Posterior cingulate gyrus (tissue), 11 donors: ENCODE data around the gene AK9.
"Not testable (repeated sequence)": the region's sequence is repeated elsewhere in the genome, so short reads cannot be mapped to it uniquely, and the experiment has no call there.

Source experiments
- DNase-seq, 10 donors: peaks; one replicate each; pipeline versions ENCODE4 v3.0.0 to v3.0.0-alpha.2; 2020 to 2021; ENCODE audit warnings: mixed read lengths in 3 of 10
- intact Hi-C: fragments of 100-400 bp; cut with DNase I; formaldehyde crosslinking; loops from one replicate; pipeline ENCODE4 v1.15.1; 2023

Gene AK9

DNA sequence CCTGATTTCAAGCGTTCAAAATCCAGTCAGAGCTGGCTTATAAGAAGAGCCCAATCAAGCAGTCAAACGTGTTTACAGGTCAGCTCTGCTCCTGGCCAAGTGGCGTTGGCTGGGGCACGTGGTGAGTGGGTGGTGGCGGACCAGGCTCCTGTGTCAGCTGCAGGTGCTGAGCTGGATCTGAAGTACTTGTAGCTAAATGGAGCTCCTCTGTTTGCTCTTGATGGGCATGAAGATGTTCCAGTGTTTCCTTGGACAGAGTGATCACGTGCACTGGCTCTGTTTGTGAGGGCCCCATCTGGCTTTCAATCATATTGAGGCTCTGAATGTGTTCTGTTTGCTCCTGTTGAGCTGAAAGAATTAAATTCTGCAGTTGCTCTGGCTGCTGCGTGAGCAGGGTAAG lies 225.2 kb downstream of the AK9 start:
- intact Hi-C loops, result no loop called here
- DNase-seq, result peak in 7 of 10 donors; percentile 39 to 93 (median 55)

- DNase-seq, result no peak
- intact Hi-C loops, result no loop called here
These were observed 229.1 kb downstream of the AK9 start for GRCh38 chr6:109461733-109462526.

- DNase-seq, intact Hi-C loops: not testable (repeated sequence)
These were observed 229.8 kb downstream of the AK9 start for GRCh38 chr6:109461205-109461604.

GRCh38 chr6:109460161-109460829 lies 230.7 kb downstream of the AK9 start:
- intact Hi-C loops, result no loop called here
- no peak for DNase-seq

GRCh38 chr6:109458774-109459531 lies 232.0 kb downstream of the AK9 start:
- no peak for DNase-seq
- intact Hi-C loops, result no loop called here

DNA sequence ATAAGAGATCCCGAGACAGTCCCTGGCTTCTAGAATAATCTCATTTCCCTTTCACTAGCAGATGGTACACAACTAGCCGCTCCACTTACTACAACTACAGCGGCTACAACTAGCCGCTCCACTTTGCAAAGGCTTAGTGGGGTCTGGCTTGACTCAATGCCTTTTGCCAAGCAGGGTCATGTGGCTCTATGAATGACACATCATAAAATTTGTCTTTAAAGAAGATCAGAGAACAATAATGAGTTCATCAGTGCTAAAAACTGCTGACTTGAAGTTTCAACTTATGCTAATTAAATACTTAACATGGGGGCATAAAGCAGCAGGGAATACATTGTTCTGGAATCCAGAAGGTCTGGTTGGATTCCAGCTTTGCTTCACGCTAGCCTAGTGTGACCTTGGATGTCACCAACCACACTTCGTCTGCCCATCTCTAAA lies 233.4 kb downstream of the AK9 start:
- intact Hi-C loops, result no loop called here
- no peak for DNase-seq

GRCh38 chr6:109456710-109457561 lies 234.1 kb downstream of the AK9 start:
- peak in 1 of 10 donors; percentile 86 for DNase-seq
- intact Hi-C loops, result no loop called here

DNA sequence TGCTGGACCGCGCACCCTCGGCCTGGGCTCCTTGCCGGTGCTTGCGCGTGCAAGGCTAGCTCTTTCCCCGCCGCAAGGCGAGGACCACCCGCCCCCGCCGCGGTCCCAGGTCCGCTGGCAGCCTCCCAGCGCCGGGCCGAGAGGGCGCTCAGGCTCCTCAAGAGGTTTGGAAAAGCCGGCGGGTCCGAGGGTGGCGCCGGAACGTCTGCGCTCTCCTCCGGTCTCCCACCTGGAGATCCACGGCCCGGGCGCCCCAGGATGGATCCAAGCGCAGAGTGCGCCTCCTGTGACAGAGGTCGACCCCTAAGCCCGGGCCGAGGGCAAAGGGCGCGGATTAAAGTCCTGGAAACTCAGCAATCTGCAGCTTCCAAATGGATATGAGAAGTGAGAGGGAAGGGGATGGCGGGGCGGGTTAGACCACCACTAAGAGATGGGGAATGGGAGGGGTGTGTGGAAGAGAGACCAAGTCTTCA lies 234.9 kb downstream of the AK9 start:
- DNase-seq, result peak in 1 of 10 donors; percentile 86
- intact Hi-C loops, result no loop called here

DNA sequence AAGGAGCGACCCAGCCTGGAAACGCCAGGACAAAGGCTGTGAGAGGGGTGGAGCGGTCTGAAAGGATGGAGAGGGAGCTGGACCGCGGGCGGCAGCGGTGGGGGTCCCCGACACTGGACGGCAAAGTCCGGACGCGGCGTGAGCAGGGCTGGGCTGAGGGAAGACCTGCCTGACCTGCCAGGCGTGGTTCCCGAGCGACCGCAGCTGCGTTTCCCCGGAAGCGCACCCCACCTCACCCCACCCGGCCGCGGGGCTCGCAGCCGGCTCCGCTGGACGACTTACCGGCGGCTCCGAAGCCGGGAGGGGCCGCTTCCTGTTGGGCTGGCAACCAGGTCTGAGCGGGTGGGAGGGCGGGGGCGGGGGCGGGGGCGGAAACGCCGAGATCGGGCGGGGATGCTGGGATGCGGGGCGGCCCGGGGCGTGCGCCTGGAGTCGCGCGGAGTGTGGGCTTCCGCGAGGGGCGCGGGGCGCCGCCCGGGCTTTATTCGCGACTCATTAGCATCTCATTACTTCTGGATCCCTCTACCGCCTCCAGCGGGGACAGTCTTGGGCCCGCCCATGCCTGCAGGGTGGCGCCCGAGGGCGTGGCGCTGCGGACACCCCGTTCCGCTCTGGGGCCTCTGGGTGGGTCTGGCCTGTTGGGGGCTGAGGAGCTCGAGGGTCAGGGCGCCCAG lies 235.4 kb downstream of the AK9 start, which contains the start of gene MICAL1:
Gene MICAL1 (minus strand): TSS at position 336 of the 674 bp plus-strand sequence. CDS start 1,576 bp downstream, outside the sequence.
- intact Hi-C loops, result no loop called here
- DNase-seq, result peak in 8 of 10 donors; percentile 46 to 92 (median 60)

DNA sequence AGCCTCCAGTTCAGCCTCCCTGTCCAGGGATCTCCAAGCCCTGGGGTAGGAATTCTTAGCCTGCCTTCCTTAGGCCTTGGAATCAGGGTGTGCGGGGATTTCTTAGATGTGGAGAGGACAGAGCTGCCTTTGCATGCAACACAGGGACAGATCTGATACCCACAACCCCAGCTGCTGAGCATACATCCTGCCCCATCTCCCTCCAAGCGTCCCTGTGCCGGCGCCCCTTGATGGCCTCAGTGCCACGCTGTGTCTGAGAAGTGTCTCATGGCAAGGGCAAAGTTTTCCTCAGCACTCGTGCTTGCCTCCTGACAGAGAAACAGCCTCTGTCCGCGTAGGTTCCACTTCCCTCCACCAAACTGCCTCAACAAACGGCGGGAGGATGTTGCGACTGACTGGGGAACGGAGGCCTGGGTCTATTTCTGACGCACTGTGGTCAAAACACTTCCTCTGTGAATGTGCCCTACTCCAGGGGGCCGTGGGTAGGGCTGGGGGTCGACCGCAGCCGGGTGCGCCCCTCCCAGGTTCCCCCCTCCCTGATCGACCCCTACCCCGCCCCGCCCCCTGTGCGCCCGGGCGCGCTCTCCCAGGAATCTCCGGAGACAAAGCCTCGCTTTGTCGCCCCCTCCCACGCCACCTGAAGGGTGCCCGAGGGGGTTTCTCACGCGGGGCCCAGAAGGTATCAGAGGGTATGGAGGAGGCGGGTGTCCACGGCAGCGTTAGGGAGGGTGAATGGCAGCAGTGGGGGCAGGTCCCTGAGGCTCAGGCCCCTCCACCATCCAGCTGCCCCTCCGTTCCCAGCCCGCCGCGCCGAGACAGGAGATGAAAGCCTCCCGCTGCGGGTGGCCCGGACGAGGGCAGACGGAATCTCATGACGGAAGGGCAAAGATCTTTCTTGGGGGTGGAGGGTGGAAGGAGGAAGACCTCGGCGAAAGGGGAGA lies 236.2 kb downstream of the AK9 start:
- intact Hi-C loops, result no loop called here
- DNase-seq, result peak in 8 of 10 donors; percentile 33 to 90 (median 52)

GRCh38 chr6:109453594-109454495 lies 237.2 kb downstream of the AK9 start:
- peak in 2 of 10 donors; percentile 70 to 82 for DNase-seq
- intact Hi-C loops, result no loop called here

DNA sequence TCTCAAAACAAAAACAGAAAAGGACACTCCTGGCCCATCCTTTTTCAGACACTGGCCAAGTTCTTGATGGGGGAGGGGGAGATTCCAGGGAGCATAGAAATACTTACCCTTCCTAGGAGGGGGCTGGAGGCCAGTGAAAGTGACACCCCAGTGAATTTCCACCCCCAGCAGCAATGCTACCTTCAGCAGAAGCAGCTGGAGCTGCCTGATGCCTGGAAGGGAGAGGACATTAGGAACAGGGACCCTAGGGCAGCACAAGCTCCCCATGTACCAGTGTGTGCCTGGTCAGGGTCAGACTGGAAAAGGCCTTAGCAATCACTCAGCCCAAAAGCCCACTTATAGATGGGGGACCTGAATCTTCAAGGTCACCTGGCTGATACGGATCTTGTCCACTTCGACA lies 237.8 kb downstream of the AK9 start:
- intact Hi-C loops, result no loop called here
- no peak for DNase-seq

- intact Hi-C loops, result no loop called here
These were observed 238.8 kb downstream of the AK9 start for GRCh38 chr6:109452181-109452580.

DNA sequence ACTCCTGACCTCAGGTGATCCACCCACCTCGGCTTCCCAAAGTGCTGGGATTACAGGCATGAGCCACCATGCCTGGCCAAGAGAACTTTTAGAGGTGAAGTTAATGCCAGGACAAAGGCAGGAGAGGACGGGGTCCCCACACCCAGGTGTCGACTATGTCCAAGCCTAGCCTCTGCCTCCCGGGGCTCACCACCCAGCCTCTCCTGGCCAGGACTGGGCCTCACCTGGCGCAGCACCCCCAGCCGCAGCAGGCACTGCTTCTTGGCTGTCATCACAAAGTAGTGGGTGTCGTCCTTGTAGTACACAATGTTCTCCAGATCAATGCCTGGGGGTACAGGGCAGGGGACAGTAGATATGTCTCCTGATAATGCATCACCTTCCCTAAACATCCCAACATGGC lies 239.6 kb downstream of the AK9 start:
- intact Hi-C loops, result no loop called here
- DNase-seq, result peak in 1 of 10 donors; percentile 33

More at GRCh38 chr6:109452181-109452580, 238.8 kb downstream of the AK9 start:
- DNase-seq, result peak in 1 of 10 donors; percentile 43

DNA sequence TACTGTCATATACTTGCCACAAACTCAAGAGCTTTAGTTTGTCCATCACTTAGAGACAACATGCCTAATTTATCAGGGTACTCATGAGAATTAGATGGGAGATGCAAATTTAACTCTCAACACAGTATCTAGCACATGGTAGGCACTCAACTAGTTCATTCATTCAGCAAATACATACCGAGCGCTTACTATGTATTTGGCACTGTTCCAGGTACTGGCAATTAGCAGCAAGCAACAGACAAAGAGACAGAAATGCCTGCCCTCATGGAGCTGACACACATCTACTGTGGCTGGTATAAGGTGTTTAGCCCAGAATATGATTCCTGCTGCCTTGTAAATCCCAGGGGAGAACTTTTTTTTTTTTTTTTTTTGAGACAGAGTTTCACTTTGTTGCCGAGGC lies 240.2 kb downstream of the AK9 start:
- no peak for DNase-seq
- intact Hi-C loops, result no loop called here

- intact Hi-C loops, result loop anchor here (10.0 kb wide), 2 partner anchors 65 to 245 kb away; partner anchors contain the start of genes AK9, CD164 and FIG4
These were observed 241.0 kb downstream of the AK9 start for GRCh38 chr6:109449795-109450673.

More at GRCh38 chr6:109449795-109450673, 241.0 kb downstream of the AK9 start:
- DNase-seq, result peak in 1 of 10 donors; percentile 47
